DMS79 (cell line): Measurements from ENCODE around the gene CALY.

ENCODE experiments used
- DNase-seq: peaks from one replicate; lab custom pipeline; 2025; lab: John Stamatoyannopoulos, UW

The CALY gene

GRCh38 chr10:133287832-133288500, 48.7 kb downstream of the CALY start:
- no peak for DNase-seq

- DNase-seq: no peak
Observed at GRCh38 chr10:133286366-133286765, 50.3 kb downstream of the CALY start.

- no peak for DNase-seq
Observed at GRCh38 chr10:133285217-133285616, 51.5 kb downstream of the CALY start.

- no peak for DNase-seq
Observed at GRCh38 chr10:133283931-133284330, 52.8 kb downstream of the CALY start.

- DNase-seq: no peak
Observed at GRCh38 chr10:133282846-133283390, 53.8 kb downstream of the CALY start.

- no peak for DNase-seq
Observed at GRCh38 chr10:133281628-133282372, 54.9 kb downstream of the CALY start.

- DNase-seq: no peak
Observed at GRCh38 chr10:133281084-133281483, 55.6 kb downstream of the CALY start.

GRCh38 chr10:133280391-133281059, 56.2 kb downstream of the CALY start:
- DNase-seq: no peak

GRCh38 chr10:133279326-133280226, 57.1 kb downstream of the CALY start:
- DNase-seq: no peak

GRCh38 chr10:133278577-133279265, 58.0 kb downstream of the CALY start:
- DNase-seq: no peak

- no peak for DNase-seq
Observed at GRCh38 chr10:133277993-133278576, 58.6 kb downstream of the CALY start.

GRCh38 chr10:133277277-133277992, 59.3 kb downstream of the CALY start:
- DNase-seq: no peak

GRCh38 chr10:133276435-133277201, 60.1 kb downstream of the CALY start, which contains the start of gene ADAM8:
ADAM8 (minus strand) TSS chr10:133276868; CDS start chr10:133276817, 51 bp downstream.
- DNase-seq: no peak

- no peak for DNase-seq
Observed at GRCh38 chr10:133276100-133276434, 60.6 kb downstream of the CALY start.

- DNase-seq: no peak
Observed at GRCh38 chr10:133275684-133276092, 61.0 kb downstream of the CALY start.

- no peak for DNase-seq
Observed at GRCh38 chr10:133274751-133275683, 61.7 kb downstream of the CALY start.
